HS-5 (cell line): ENCODE data around the gene SERP2.

Source experiments
- DNase-seq: peaks from one replicate; pipeline ENCODE4 v3.0.0-alpha.2; 2012; ENCODE audit warnings: low read depth

The SERP2 gene

DNA sequence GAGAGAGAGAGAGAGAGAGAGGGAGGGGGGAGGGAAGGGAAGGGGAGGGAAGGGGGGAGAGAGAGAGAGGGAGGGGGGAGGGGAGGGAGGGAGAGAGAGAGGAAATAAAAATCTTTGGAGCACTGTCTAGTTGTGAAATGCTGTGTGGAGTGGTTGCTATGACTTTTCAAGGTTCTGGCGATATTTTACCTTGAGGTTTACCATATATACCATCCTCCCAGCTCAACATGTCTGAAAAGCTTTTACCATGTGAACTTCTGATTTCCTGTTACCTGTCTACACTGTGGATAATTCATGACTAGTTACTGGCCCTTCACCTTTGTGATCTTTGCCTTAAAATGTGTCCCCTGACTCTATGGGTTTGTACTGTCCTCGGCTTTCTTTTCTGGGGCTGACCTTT is 38.2 kb downstream of the SERP2 start:
- no peak for DNase-seq

DNA sequence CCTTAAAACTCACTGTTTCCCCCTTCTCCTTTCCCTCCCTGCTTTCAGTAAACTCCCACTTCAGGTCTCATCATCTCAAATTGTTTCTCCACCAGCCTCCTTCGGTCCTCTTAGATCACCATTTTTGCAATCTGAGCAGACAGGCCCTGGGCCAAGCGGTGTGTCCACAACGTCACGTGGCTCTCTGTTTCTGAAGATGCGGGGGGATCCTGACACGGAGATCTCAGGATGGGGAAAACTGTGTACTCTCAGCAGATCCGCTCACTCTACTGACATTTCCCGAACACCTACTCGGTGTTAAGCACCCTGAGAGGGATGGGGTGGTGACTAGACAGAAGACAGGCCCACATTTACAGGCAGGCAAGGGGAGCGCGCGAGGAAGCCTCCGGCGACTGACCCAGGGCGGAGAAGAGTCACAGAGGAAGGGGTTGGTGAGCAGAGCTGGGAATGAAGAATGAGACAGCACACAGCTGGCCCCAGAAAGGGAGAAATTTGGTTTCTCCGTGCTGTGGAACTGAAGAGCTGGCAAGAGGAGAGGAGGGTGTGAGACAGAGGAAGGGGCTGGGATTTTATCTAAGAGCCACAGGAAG is 38.8 kb downstream of the SERP2 start:
- no peak for DNase-seq

DNA sequence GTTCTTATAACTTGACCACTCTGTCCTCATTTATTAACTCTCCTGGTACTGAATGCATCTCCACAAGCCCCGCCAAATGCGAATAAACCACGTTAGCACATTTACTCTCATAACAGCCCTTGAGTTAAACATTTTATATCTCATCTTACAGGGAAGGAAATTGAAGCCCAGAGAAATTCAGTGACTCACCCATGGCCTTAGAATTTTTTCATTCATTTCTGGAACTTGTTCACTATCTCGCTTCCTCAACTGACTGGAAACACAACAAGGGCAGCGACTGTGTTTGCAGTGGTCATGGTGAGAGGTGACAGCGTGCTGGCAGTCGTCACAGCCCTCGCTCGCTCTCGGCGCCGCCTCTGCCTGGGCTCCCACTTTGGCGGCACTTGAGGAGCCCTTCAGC is 39.5 kb downstream of the SERP2 start:
- no peak for DNase-seq

DNA sequence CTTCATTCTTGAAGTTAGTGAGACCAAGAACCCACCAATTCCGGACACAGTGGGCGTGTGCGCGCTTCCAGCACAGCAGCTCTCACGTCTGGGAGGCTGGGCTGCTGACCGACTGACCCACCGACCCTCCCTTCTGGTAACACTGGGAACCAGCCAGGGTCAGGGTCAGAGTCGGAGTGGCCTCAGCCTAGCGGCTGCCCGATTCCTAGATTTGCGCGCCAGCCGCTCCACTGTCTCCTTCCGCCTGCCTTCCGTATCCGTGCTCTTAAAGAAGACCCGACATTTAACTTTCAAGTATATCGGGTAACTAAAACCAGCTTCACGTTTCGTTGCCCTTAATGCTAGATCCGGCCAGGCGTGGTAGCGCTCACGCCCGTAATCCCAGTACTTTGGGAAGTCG is 41.1 kb downstream of the SERP2 start:
- no peak for DNase-seq

DNA sequence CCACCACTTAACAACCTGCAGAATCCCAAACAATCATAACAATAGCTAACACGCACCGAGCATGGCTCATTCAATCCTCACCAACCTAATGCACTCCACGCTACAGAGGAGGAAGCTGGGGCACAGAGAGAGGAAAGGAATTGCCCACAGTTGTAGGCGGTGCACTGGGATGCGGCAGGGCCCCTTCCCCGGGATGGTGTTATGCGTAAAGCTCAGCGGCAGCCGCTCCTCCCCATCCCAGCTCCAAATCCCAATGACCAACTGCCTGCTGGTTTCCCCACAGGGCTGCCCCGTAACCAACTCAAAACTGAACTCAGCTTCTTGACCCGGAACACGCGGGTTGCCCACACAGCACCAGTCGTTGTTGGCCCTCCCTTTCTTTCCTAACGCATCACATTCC is 42.2 kb downstream of the SERP2 start:
- DNase-seq, result no peak

DNA sequence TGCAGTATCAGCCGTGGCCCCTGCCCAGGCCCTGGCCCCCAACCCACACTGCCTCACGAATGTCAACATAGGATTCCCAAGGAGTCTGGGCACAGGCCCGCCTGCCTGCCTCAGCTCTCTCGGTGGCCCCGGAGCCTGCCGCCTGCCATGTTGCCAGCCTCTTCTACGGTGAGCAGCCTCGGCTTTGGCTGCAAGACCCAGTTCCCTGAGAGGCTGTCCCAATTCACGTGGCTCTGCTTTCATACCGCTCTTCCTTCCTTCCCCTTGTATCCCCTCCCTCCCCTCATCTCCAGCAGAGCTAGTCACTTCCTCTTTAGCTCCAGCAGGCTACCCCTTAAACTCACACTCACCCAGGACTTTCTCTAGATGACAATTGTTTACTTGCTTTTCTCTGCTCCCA is 42.7 kb downstream of the SERP2 start:
- no peak for DNase-seq

DNA sequence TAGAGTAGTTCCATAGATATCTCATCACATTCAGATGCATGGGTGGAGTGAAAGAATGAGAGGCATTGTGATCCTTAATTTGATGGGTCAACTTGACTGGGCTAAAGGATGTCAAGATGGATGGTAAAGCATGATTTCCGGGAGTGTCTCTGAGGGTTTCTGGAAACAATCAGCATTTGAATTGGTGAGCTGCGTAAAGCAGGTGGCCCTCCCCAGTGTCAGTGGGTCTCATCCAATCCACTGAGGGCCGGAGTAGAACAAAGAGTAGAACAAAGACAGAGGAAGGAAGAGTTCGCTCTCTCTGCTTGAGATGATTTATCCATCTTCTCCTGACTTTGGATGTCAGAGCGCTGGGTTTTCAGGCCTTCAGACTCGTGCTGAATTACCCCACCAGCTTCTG is 43.1 kb downstream of the SERP2 start:
- DNase-seq, result no peak

DNA sequence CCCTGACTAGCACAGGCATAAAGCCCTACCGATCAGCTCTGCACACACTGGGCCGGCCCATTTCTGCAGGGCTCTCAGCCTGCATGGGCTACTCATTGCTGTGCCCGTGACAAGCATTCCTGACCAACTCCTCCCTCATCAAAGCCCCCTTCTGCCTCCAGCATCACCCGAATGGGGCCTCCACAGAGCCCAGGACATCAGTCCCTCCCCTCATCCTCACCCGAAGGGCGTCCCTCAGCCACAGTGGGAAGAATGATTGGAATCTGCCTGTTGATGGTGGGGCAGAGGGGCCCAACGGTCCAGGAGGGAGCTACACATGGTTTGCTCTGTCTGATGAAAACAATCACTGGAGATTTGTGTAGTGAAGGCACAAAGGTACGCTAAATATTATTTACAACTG is 43.8 kb downstream of the SERP2 start:
- no peak for DNase-seq

DNA sequence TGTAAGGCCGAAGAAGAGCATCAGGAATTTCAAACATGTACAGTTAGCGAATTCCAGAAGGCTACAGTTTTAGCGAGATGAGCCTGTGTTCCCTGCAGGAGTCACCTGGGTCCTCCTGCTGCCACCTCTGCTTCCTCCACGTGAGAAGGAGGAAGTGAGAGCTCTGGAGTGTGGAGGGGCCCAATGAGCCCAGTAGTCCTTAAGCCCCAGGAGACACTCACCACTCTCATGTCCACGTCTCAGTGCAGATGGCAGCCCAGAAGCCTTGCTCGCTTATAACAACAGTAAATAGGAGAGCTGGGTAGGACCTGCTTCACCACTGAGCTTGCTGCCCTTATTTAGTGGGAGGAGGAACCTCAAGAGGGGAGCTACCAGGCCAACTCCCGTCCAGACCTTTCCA is 44.3 kb downstream of the SERP2 start:
- DNase-seq, result no peak

DNA sequence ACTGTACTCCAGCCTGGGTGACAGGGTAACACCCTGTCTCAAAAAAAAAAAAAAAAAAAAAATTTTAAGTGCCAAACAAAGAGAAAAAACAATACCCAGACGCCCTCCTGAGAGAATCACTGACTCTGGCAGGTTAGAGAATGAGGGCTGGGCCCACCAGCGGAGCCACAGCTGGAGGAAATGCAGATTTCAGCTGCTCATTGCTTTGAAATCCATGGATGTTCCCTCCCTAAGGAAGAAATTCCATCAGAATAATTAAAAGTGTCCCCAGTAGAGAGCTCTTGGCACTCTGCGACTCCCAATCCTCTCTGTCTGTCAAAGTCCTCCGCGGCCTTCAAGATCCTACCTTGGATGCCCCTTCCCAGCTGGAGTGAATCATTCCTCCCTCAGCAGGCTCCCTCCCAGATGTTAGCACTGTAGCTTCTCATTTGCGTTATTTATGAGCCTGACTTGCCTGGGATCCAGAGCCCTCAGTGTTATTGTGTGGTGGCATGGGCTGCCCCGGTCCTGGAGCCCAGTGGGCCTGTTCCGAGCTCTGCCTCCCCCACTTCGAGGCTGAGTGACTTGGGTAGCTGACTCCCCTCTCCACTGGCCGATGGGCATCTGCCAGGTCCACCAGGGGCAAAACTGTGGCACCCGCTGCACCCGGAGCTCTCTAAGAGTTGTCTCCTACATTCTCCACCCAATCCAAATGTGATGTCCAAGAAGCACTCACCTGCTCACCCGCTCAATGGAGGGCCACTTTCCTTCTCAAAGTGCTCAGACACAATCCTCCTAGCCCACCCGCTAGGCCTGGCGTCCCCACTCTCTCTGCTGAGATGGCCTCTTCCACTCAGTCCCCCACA is 47.0 kb downstream of the SERP2 start:
- no peak for DNase-seq

DNA sequence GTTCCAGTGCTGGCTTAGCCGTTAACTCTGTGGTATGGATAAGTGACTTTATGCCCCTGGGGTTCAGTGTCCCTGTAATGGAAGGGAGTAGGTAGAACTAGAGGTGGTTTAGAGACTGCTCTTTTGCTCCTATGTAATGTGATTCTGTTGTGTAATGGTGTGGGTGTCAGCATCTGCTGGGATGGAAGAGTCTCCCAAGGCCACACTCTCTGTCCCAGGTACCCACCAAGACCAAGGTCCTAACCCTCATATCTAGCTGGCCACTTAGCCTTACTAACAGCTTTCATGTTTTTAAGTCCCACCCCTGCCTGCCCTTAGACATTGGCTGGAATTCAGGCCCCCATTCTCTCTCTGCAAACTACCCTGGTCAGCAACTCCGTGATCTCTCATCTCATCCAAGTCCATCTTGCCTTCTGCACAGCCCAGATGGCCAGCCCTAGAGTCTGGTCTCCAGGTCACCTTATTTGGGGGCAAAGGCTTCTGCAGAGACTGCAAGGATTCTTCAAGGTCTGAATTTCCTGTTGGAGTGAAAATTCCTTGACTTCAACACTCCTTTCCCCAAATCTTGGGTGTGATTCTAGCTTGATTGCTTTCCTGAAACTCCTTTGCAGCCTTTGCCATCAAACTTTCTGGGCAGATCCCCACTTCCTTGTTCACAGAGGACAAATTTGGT is 48.4 kb downstream of the SERP2 start:
- no peak for DNase-seq

DNA sequence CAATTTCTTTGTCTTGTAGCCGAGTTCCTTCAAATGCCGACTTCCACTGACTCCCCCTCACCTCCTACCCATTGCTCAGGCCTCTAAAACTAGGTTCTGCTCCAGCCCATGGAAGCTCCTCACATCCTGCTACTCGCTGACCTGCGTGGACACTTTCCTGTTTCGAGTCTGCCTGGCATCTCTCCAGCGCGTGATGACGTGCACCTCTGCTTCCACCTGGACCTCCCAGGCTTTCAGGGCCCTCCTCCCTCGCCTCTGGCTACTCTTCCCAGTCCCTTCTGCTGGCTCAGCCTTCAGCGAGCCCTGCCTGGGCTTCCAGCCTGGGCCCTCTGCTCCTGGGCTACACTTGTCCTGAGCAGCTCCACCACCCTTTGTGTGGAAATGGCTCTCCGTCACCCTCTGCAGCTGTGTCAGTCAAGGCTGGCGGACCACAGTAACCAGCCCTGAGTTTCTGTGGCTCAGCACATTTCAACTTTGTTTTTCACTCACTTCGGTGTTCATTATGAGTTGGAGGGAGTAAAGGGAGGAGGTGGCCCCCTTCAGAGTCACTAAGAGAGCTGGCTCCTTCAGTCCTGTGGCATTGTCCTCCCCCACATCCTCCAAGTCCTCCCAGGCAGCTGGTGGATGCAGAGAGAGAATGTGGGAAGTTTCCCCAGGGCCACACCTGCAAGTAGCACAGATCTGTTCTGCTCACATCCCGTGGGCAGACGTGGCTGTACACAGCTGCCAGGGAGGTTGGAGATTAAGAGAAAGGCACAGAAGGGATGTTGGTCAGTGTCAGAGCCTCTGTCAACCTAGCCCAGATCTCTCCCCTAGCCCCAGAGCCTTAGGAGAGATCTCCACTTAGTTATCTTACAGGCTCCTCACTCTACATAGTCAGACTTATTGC is 49.4 kb downstream of the SERP2 start:
- DNase-seq, result no peak

DNA sequence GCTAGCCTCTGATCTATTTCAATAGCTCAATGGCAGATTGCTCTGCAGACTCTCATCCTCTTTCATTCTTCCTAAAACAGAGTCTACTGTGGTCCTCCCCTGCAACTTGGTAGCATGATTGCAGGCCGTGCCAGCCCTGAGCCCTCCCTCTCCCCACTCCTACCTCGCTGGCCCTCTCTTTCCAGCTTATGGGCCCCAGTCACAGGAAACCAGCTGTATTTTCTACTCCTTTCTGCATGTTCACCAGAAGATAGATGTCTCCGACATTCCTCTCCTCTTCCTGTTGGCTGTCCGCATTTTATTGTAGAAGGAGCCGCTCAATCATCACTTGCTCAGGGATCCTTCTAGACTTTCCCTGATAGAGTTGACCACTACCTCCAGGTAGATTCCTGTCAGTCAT is 50.2 kb downstream of the SERP2 start:
- DNase-seq, result no peak

DNA sequence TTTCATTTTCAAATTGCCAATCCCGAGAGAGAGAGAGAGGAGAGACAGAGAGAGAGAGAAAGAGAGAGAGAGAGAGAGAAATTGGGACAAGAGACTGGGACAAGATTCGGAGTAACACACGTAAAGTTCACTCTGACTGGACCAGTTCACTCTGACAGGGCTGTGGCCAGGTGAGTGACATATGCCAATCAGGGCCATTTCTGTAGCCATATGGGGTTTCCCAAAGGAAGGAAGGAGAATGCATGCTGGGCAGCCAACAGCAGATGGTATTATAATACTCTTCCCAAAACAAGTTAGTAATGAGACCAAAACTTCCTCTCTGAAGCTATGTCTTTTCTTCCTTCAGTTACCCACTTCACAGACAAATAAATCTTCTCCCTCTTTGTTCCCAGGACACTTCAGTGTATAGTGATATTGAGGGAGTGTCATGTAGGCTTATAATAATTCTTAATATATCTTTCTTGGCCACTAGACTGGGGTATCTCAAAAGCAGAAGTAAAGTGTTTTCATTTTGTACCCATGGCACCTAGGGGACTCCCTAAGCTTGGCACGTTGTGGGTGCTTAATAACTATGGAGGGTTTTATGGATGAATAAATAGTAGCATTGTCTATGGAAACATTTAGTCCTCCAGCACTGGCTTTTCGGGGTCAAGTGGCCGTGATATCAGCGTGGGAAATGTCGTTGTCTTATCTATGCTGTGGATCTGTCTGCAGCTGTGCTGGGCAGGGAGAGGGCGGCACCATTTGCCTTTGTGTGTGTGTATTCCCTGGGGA is 51.6 kb downstream of the SERP2 start:
- DNase-seq, result no peak

DNA sequence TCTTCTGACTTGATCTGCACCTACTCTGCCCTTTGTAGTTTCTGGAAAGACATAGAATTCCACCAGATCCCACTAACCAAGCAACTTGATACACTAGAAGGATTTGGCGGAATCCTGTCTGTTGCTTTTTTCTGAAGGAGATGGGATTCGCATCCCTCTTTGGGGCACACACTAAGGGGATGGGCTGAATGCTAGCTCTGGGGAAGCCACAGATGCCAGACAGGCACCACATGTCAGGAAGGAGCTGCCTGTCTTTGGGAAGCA is 52.1 kb downstream of the SERP2 start:
- no peak for DNase-seq

DNA sequence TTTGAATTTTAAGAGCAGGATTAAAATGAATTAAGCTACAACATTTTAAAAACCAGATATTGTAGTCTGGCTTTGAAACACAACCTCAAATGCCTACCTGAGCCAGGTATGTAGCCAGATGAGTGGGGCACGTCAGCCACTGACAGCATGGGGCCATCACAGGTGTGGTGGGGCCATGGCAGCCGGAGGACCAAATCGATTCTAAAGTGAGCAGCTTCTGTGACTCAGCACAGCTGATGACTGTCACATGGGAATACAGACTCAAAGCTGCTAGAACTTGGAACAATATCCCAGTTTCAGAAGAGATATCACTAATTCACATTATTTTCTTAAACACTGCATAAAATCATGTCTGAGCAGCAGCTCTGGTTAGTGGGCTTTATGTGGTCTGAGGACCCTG is 52.8 kb downstream of the SERP2 start:
- no peak for DNase-seq

DNA sequence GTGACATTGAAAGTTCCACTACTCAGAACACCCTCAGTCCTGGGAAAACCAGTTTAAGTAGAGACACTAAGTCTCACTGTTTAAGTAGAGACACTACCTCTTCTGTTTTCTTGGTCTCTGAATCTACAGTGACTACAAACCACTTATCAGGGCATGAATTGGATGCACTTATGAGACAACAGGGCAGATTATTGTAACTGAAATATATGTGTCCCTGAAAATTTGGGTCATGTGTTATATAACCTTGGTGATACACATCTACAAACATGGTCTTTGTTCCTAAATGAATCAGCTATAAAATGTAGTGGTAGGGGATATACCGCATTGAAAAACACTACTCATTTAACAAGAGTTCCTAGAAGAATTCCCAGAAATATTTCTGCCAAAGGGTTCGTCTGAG is 55.7 kb downstream of the SERP2 start:
- DNase-seq, result no peak

DNA sequence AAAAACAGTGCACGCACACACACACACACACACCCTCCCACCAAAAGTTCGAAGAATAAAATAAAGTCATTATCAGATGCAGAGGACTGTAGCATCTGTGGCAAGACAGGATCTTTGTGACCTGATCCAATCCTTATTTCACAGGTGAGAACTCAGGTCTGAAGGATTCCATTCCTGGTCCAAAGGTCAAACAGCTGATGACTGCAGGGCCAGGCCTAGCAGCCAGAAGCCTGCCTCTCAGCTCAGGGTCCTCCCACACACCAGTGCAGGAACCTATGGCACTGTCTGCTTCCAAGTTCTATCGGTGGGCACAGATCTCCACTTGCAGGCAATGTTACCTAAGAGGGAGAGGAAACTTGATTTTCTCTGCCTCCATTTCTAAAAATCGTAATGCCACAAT is 57.5 kb downstream of the SERP2 start:
- DNase-seq, result no peak

DNA sequence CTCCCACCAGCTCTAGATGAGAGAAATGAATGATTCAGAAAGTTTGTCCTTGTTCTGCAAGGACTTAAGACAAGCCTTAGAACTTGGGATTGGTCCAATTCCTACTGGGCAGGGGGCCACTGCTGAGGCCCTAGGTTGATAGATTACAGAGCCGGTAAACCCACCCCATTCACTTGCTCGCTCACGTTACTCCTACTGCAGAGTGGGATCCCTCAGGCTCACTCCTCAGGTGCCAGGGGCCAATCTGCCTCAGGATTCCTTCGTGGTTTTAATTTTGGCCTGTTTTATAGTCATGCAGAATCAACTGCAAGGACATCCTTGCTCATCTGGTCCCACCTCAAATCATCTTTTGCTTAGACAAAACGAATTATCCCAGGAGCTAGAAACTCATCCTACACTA is 59.0 kb downstream of the SERP2 start:
- DNase-seq, result no peak

DNA sequence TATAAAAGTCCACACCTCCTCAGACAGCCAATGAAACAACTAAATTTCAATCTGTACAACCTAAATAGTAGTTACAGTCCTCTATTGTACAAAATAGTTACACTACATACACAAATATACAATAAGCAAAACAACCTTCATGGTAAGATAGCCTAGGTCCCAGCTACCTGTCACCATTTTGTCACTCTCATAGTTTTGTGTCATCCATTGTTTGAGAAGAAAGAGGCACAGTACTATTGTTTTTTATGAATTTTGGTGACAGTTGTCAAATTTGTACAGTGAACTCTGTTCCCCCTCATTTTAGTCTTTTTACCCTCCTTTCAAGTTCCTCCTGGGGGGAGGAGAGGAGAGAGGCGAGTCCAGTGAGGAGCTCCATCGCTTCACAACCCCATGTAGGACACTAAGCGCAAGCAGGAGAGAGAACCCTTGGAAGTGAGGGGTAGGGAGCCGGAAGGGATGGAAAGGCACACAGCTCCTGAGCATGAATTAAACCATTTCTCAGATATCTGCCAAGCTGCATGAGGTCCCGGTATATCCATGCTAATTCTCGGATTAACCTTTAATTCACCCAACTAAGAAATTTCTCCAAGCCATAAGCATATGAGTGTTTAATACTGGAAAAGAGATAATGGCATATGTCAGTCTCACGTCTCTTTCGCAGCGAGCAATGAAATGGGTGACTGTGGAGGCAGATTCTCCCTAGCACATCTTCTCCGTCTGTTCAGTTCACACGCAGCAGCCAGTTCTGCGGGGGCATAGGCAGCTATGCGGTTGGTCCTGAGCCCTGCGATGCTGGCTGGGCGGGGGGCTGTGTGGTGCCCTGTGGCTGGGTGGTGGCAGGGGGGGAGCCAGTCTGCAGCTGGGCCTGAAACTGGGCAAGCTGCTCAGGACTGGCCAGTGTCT is 60.5 kb downstream of the SERP2 start:
- no peak for DNase-seq

DNA sequence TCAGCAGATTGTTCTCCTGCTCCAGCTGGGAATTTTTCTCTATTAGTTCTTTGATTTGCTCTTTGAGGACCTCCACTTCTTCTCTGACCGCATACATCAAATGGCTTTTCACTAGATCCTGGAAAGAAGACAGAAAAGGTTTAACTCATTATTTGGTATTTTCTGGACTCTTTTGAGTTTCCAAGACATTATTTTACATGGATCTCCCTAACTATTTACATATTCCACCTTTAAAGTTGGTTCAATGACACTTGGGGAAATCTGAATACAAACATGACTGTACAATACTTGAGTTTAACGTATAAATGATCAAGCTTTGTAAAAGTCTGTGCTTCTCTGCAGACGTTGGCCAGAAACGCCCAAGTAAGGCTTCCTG is 61.1 kb downstream of the SERP2 start:
- no peak for DNase-seq
